Endothelial cell of umbilical vein (primary cell): ENCODE measurements around the gene CCER1. TPM values are rescaled to one million over a fixed set of nuclear protein-coding genes. Genes with fewer than 3 reads are reported as not detected.

ENCODE experiments used
- BruUV-seq: library from RNA; stranded (reverse); fragments of 400-500 nt; replicated peaks from 2 replicates; lab custom pipeline; 2021; lab: Mats Ljungman, UMichigan
- CTCF ChIA-PET: fragments of 300-600, 350-600 bp; sonication (Branson Sonifier 250); formaldehyde crosslinking; loops from one replicate; lab custom pipeline; 2021; ENCODE audit warnings: antibody characterized with exemption, inconsistent platforms; lab: Charles Lee
- POLR2A ChIA-PET: fragments of 300-600, 350-600 bp; sonication (Branson Sonifier 250); formaldehyde crosslinking; loops from one replicate; lab custom pipeline; 2021; ENCODE audit warnings: antibody characterized with exemption, inconsistent platforms; lab: Charles Lee
- DNase-seq: peaks from one replicate; pipeline ENCODE4 v3.0.0-alpha.2; 2011; ENCODE audit warnings: low read depth, low spot score
- FAIRE-seq: peaks from 2 replicates; lab custom pipeline; 2011; peaks lifted over from hg19 to GRCh38; lab: Jason Lieb, UNC
- H2AFZ ChIP-seq: 2 replicates; pipeline ENCODE4 v1.6.0; 2012; ENCODE audit warnings: low read depth, low read length, control low read depth, inconsistent platforms
- H3K27ac ChIP-seq: 2 replicates; pipeline ENCODE4 v1.5.1; 2011; ENCODE audit warnings: low read depth, mild to moderate bottlenecking, control low read depth, low read length, moderate library complexity; ENCODE audit not compliant: insufficient read depth
- H3K27me3 ChIP-seq, 2 experiments: 2 replicates each; pipeline versions ENCODE4 v1.6.0 to v1.6.1; 2011; ENCODE audit warnings: low read length in 2 of 2, mixed read lengths in 1 of 2; ENCODE audit not compliant: control insufficient read depth in 2 of 2, insufficient read depth in 2 of 2
- H3K36me3 ChIP-seq, 2 experiments: 2 replicates in 1 of 2; 3 replicates in 1 of 2; pipeline ENCODE4 v1.5.1; 2011; ENCODE audit warnings: low read length in 2 of 2, mild to moderate bottlenecking in 1 of 2, moderate library complexity in 1 of 2; ENCODE audit not compliant: control insufficient read depth in 2 of 2, insufficient read depth in 2 of 2; ENCODE audit errors: extremely low read depth in 1 of 2
- H3K4me1 ChIP-seq: 3 replicates; pipeline ENCODE4 v1.5.1; 2011; ENCODE audit warnings: mild to moderate bottlenecking, low read length; ENCODE audit not compliant: control insufficient read depth, insufficient read depth; ENCODE audit errors: extremely low read depth
- H3K4me2 ChIP-seq: 2 replicates; pipeline ENCODE4 v1.6.1; 2011; ENCODE audit warnings: low read length, control low read depth, mixed read lengths; ENCODE audit not compliant: insufficient read depth
- H3K4me3 ChIP-seq, 3 experiments: fragments of 200-600 bp in 1 of 3; sonication (generic), shearing (Covaris generic) in 1 of 3; replicated peaks in 1 of 3; 2 replicates each; pipeline ENCODE4 v1.5.1; 2011 to 2016; ENCODE audit warnings: control low read depth in 3 of 3, low read length in 3 of 3, mild to moderate bottlenecking in 2 of 3, inconsistent platforms in 1 of 3, low read depth in 1 of 3, moderate library complexity in 1 of 3; ENCODE audit not compliant: insufficient read depth in 1 of 3
- H3K79me2 ChIP-seq: 2 replicates; pipeline ENCODE4 v1.6.0; 2012; ENCODE audit warnings: low read length, inconsistent platforms; ENCODE audit not compliant: control insufficient read depth, insufficient read depth
- H3K9ac ChIP-seq: replicated peaks from 2 replicates; pipeline ENCODE3; 2011; ENCODE audit warnings: low read length, control low read depth; ENCODE audit not compliant: insufficient read depth; ENCODE audit errors: extremely low read depth
- H3K9me1 ChIP-seq: replicated peaks from 3 replicates; pipeline ENCODE4 v1.6.0; 2011; ENCODE audit warnings: mild to moderate bottlenecking, low read length; ENCODE audit not compliant: control insufficient read depth, insufficient read depth; ENCODE audit errors: extremely low read depth
- H3K9me3 ChIP-seq: replicated peaks from 2 replicates; pipeline ENCODE4 v1.5.1; 2012; ENCODE audit warnings: low read length, inconsistent platforms; ENCODE audit not compliant: control insufficient read depth, insufficient read depth
- H4K20me1 ChIP-seq: replicated peaks from 2 replicates; pipeline ENCODE3; 2011; ENCODE audit warnings: mild to moderate bottlenecking, low read length; ENCODE audit not compliant: control insufficient read depth, insufficient read depth; ENCODE audit errors: extremely low read depth
- CTCF ChIP-seq, 2 donors: IDR thresholded peaks; 1 replicate in 1 of 2; 2 replicates in 1 of 2; pipeline ENCODE4 v1.5.1; 2011; ENCODE audit warnings: low read length in 2 of 2, mild to moderate bottlenecking in 2 of 2, moderate library complexity in 2 of 2, control low read depth in 1 of 2, inconsistent platforms in 1 of 2, low read depth in 1 of 2; ENCODE audit not compliant: insufficient read depth in 1 of 2; ENCODE audit errors: extremely low read depth in 1 of 2
- EZH2 ChIP-seq: IDR thresholded peaks from 2 replicates; pipeline ENCODE4 v1.6.1; 2012; ENCODE audit warnings: borderline replicate concordance, low read depth, mild to moderate bottlenecking, moderate library complexity, low read length, inconsistent platforms; ENCODE audit not compliant: severe bottlenecking
- FOS ChIP-seq: IDR thresholded peaks from 2 replicates; pipeline ENCODE4 v1.6.1; 2011; ENCODE audit warnings: mild to moderate bottlenecking, low read length, moderate library complexity, borderline replicate concordance; ENCODE audit not compliant: insufficient read depth
- GATA2 ChIP-seq: IDR thresholded peaks from 2 replicates; pipeline ENCODE4 v1.7.0; 2011; ENCODE audit warnings: low read depth, mild to moderate bottlenecking, moderate library complexity, mixed read lengths, low read length; ENCODE audit not compliant: insufficient read length, insufficient read depth
- JUN ChIP-seq: IDR thresholded peaks from 2 replicates; pipeline ENCODE4 v1.6.1; 2011; ENCODE audit warnings: borderline replicate concordance, low read depth; ENCODE audit not compliant: insufficient read length, insufficient read depth
- MAX ChIP-seq: IDR thresholded peaks from 2 replicates; pipeline ENCODE4 v1.6.1; 2011; ENCODE audit not compliant: insufficient read depth, insufficient read length
- MYC ChIP-seq: IDR thresholded peaks from one replicate; pipeline ENCODE4 v1.6.1; 2011; ENCODE audit warnings: mild to moderate bottlenecking, low read depth, low read length
- POLR2A ChIP-seq: IDR thresholded peaks from 2 replicates; pipeline ENCODE4 v1.6.1; 2012; ENCODE audit warnings: low read depth, mild to moderate bottlenecking, control low read depth, low read length
- POLR2AphosphoS5 ChIP-seq: IDR thresholded peaks from 2 replicates; pipeline ENCODE4 v1.6.1; 2012; ENCODE audit warnings: low read depth, mild to moderate bottlenecking, control low read depth, low read length, moderate library complexity; ENCODE audit not compliant: insufficient read depth
- dilution Hi-C: fragments of 300-500 bp; cut with MboI; formaldehyde crosslinking; loops from one replicate; pipeline ENCODE4 v1.15.0; 2019; ENCODE audit warnings: low sequenced_read_pairs; ENCODE audit not compliant: extremely low pct_ligation_motif_present
- intact Hi-C: fragments of 100-400 bp; cut with micrococcal nuclease; formaldehyde crosslinking; loops from one replicate; pipeline ENCODE4 v1.10.0; 2022
- polyA plus RNA-seq, 4 experiments: library from polyadenylated mRNA; depleted of rRNA in 3 of 4; stranded (reverse) in 3 of 4; unstranded in 1 of 4; fragments of >200 nt; gene quantifications; 2 replicates each; pipeline versions ENCODE4 v1.2.1 to v1.2.3, GENCODE V29; 2011 to 2012; ENCODE audit warnings: missing spikeins in 1 of 4
- total RNA-seq: library from RNA; stranded (reverse); gene quantifications from 2 replicates; pipeline ENCODE4 v1.2.3, GENCODE V29; 2021

CCER1 gene
- total and polyA plus RNA-seq, 2 donors (not counting 3 experiments of a cell fraction or from before 2014, with no cell fraction given), result not detected

GRCh38 chr12:90999527-90999926, 44.6 kb upstream of the CCER1 start:
- no peak overlapping the region for H3K4me2 ChIP-seq
- no TSS peak for BruUV-seq
- H3K27ac ChIP-seq, result no peak overlapping the region
- H3K4me3 ChIP-seq, result no peak overlapping the region
- H3K9me3 ChIP-seq, result no peaks in the 10 kb centered on the region
- FAIRE-seq (no peak), DNase-seq (no peak)
- H4K20me1 ChIP-seq, result no peaks in the 10 kb centered on the region
- intact Hi-C loops (no loop called here), dilution Hi-C loops (no loop called here)
- no peak overlapping the region for H3K9ac ChIP-seq
- CTCF ChIA-PET, result no interaction called here
- no peaks in the 10 kb centered on the region for H3K79me2 ChIP-seq
- H2AFZ ChIP-seq, result no peak overlapping the region
- no peaks in the 10 kb centered on the region for H3K4me1 ChIP-seq
- TF ChIP-seq JUN (no peak), MYC (no peak), POLR2AphosphoS5 (no peak), MAX (no peak), FOS (no peak), EZH2 (no peak), GATA2 (no peak), CTCF (IDR thresholded peaks at IDR 0.05; ENCODE audit: extremely low read depth in 1 of 2, insufficient read depth in 1 of 2, low read depth in 1 of 2, low read length in 2 of 2) (no peak), POLR2A (no peak)
- no peaks in the 10 kb centered on the region for H3K36me3 ChIP-seq
- POLR2A ChIA-PET, result no interaction called here
- no peaks in the 10 kb centered on the region for H3K27me3 ChIP-seq
- no peaks in the 10 kb centered on the region for H3K9me1 ChIP-seq
